Activated CD4-positive, alpha-beta T cell treated with anti-CD3 and anti-CD28 coated beads, Interleukin-2, amount 50 U/mL, for 48 hours (primary cell): ENCODE measurements around the gene STKLD1.
"Not testable (repeated sequence)": the region's sequence is repeated elsewhere in the genome, so short reads cannot be mapped to it uniquely, and the experiment has no call there.

Source experiments
- DNase-seq, 2 experiments: peaks; one replicate each; pipeline ENCODE4 v3.0.0-alpha.2; 2020

STKLD1 gene

GRCh38 chr9:133389025-133389557 lies 12.9 kb downstream of the STKLD1 start:
- no peak for DNase-seq

- no peak for DNase-seq
Measured at GRCh38 chr9:133389562-133389961, 13.4 kb downstream of the STKLD1 start.

GRCh38 chr9:133390713-133391112 lies 14.5 kb downstream of the STKLD1 start:
- no peak for DNase-seq

GRCh38 chr9:133391449-133391848 lies 15.3 kb downstream of the STKLD1 start:
- DNase-seq = not testable (repeated sequence)

- not testable (repeated sequence) for DNase-seq
Measured at GRCh38 chr9:133392308-133392707, 16.1 kb downstream of the STKLD1 start.

- no peak for DNase-seq
Measured at GRCh38 chr9:133393399-133393798, 17.2 kb downstream of the STKLD1 start.

GRCh38 chr9:133394687-133395271 lies 18.6 kb downstream of the STKLD1 start:
- no peak for DNase-seq

GRCh38 chr9:133396952-133397351 lies 20.8 kb downstream of the STKLD1 start:
- no peak for DNase-seq

- DNase-seq = no peak
Measured at GRCh38 chr9:133397370-133397769, 21.2 kb downstream of the STKLD1 start.

GRCh38 chr9:133397895-133398294 lies 21.7 kb downstream of the STKLD1 start:
- DNase-seq = no peak

GRCh38 chr9:133400292-133400691 lies 24.1 kb downstream of the STKLD1 start:
- no peak for DNase-seq

- DNase-seq = no peak
Measured at GRCh38 chr9:133401588-133401987, 25.4 kb downstream of the STKLD1 start.

GRCh38 chr9:133402689-133403088 lies 26.5 kb downstream of the STKLD1 start:
- DNase-seq = no peak

- DNase-seq = peak; percentile 66
Measured at GRCh38 chr9:133403766-133404453, 27.7 kb downstream of the STKLD1 start.

GRCh38 chr9:133404454-133405002 lies 28.4 kb downstream of the STKLD1 start:
- DNase-seq = no peak

- no peak for DNase-seq
Measured at GRCh38 chr9:133405508-133406438, 29.6 kb downstream of the STKLD1 start.

GRCh38 chr9:133406480-133407307 lies 30.5 kb downstream of the STKLD1 start:
- peak; percentile 86 to 89 for DNase-seq

GRCh38 chr9:133408042-133408441 lies 31.9 kb downstream of the STKLD1 start:
- no peak for DNase-seq

GRCh38 chr9:133415170-133415569 lies 39.0 kb downstream of the STKLD1 start:
- no peak for DNase-seq

- DNase-seq = peak; percentile 85 to 90
Measured at GRCh38 chr9:133417541-133418461, 41.6 kb downstream of the STKLD1 start, which contains the start of gene REXO4. REXO4 (minus strand) TSS chr9:133418010; CDS start chr9:133417844, 166 bp downstream.

GRCh38 chr9:133419005-133419404 lies 42.8 kb downstream of the STKLD1 start:
- no peak for DNase-seq
